SK-N-SH treated with all-trans-retinoic acid at 6 μM for 48 hours (cell line): ENCODE data around the gene ANXA3.

Experiments
- ESRRG ChIP-seq: fragments of 250-450 bp; sonication (Bioruptor Pico); IDR thresholded peaks from 2 replicates; pipeline ENCODE4 v1.6.1; 2021; ENCODE audit warnings: mild to moderate bottlenecking
- OSR1 ChIP-seq: fragments of 250-450 bp; sonication (Bioruptor Pico); IDR thresholded peaks from 2 replicates; pipeline ENCODE4 v1.8.0; 2022; ENCODE audit warnings: moderate library complexity, mild to moderate bottlenecking, inconsistent platforms
- TCF4 ChIP-seq: fragments of 250-450 bp; sonication (Bioruptor Pico); IDR thresholded peaks from 2 replicates; pipeline ENCODE4 v1.8.0; 2021; ENCODE audit warnings: mild to moderate bottlenecking, moderate library complexity, borderline replicate concordance
- TSHZ2 ChIP-seq: fragments of 250-450 bp; sonication (Bioruptor Pico); IDR thresholded peaks from 2 replicates; pipeline ENCODE4 v1.5.0; 2020; ENCODE audit warnings: mild to moderate bottlenecking, moderate library complexity
- ZFP3 ChIP-seq: fragments of 250-450 bp; sonication (Bioruptor Pico); IDR thresholded peaks from 2 replicates; pipeline ENCODE4 v1.5.0; 2020; ENCODE audit warnings: mild to moderate bottlenecking, moderate library complexity
- TF ChIP-seq, protein P1 (sequence below): fragments of 250-450 bp; sonication (Bioruptor Pico); IDR thresholded peaks from 2 replicates; pipeline ENCODE4 v1.8.0; 2020; ENCODE audit warnings: mild to moderate bottlenecking, moderate library complexity, borderline replicate concordance

DNA sequence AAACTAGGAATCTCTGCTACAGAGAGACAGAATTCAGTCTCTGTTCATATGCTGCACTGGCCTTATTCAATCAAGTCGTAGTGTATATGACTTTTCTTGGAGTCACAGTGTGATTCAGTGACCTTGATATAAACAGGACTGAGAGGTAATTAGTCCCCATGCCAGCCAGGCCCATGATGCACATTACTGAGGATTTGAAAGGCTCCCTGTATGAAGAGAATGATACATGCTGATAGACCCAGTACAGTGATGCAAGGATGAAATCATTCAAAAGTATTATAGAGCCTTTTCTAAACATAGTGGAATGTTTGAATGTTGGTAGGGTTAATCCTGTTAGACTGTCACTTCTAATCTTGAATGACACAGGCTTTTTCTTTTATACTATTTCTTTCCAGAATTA lies 34.1 kb downstream of the ANXA3 start:
- TF ChIP-seq TCF4 (CRISPR knock-in tag) (no peak), ESRRG (no peak), OSR1 (CRISPR knock-in tag) (no peak), ZFP3 (CRISPR knock-in tag) (no peak), TSHZ2 (CRISPR knock-in tag) (no peak)
- TF ChIP-seq, protein P1, sequence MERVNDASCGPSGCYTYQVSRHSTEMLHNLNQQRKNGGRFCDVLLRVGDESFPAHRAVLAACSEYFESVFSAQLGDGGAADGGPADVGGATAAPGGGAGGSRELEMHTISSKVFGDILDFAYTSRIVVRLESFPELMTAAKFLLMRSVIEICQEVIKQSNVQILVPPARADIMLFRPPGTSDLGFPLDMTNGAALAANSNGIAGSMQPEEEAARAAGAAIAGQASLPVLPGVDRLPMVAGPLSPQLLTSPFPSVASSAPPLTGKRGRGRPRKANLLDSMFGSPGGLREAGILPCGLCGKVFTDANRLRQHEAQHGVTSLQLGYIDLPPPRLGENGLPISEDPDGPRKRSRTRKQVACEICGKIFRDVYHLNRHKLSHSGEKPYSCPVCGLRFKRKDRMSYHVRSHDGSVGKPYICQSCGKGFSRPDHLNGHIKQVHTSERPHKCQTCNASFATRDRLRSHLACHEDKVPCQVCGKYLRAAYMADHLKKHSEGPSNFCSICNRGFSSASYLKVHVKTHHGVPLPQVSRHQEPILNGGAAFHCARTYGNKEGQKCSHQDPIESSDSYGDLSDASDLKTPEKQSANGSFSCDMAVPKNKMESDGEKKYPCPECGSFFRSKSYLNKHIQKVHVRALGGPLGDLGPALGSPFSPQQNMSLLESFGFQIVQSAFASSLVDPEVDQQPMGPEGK (CRISPR knock-in tag), result no peak
